Limb (tissue), 2 donors: ENCODE data around the gene PTCRA.
"Not testable (repeated sequence)": the region's sequence is repeated elsewhere in the genome, so short reads cannot be mapped to it uniquely, and the experiment has no call there.

Source experiments
- DNase-seq, 2 donors: peaks; one replicate each; pipeline ENCODE4 v3.0.0-alpha.2; 2016; ENCODE audit errors: extremely low spot score in 2 of 2

Gene PTCRA

GRCh38 chr6:42902429-42903263 lies 13.2 kb upstream of the PTCRA start:
- DNase-seq, result not testable (repeated sequence)

- DNase-seq, result no peak
Measured at GRCh38 chr6:42904467-42904866, 11.4 kb upstream of the PTCRA start.

- DNase-seq, result no peak
Measured at GRCh38 chr6:42907336-42907735, 8.5 kb upstream of the PTCRA start.

- no peak for DNase-seq
Measured at GRCh38 chr6:42909835-42910234, 6.0 kb upstream of the PTCRA start.

- no peak for DNase-seq
Measured at GRCh38 chr6:42911171-42912021, 4.5 kb upstream of the PTCRA start.

- DNase-seq, result no peak
Measured at GRCh38 chr6:42914546-42914945, 1.3 kb upstream of the PTCRA start.

GRCh38 chr6:42916288-42916687 lies 435 bp downstream of the PTCRA start:
- no peak for DNase-seq

GRCh38 chr6:42921801-42922200 lies 5.9 kb downstream of the PTCRA start:
- no peak for DNase-seq

GRCh38 chr6:42923666-42924065 lies 7.8 kb downstream of the PTCRA start:
- DNase-seq, result no peak

GRCh38 chr6:42925248-42925857 lies 9.5 kb downstream of the PTCRA start:
- no peak for DNase-seq

GRCh38 chr6:42928986-42929820 lies 13.3 kb downstream of the PTCRA start, which contains the start of gene CNPY3:
Gene CNPY3, plus strand, starts transcription at chr6:42929480. Its CDS starts 91 bp downstream, at chr6:42929571.
- peak; percentile 93 to 97 for DNase-seq

GRCh38 chr6:42929821-42930360 lies 14.0 kb downstream of the PTCRA start:
- DNase-seq, result peak in 1 of 2 donors; percentile 57

- DNase-seq, result no peak
Measured at GRCh38 chr6:42932412-42932811, 16.6 kb downstream of the PTCRA start.

GRCh38 chr6:42933205-42933604 lies 17.4 kb downstream of the PTCRA start:
- DNase-seq, result no peak

- no peak for DNase-seq
Measured at GRCh38 chr6:42935322-42935721, 19.5 kb downstream of the PTCRA start.

- DNase-seq, result no peak
Measured at GRCh38 chr6:42936398-42936797, 20.5 kb downstream of the PTCRA start.

- DNase-seq, result no peak
Measured at GRCh38 chr6:42937548-42938427, 21.9 kb downstream of the PTCRA start.

- no peak for DNase-seq
Measured at GRCh38 chr6:42938428-42938796, 22.6 kb downstream of the PTCRA start.

- DNase-seq, result no peak
Measured at GRCh38 chr6:42938987-42939809, 23.3 kb downstream of the PTCRA start.
